Activated CD8-positive, alpha-beta T cell treated with anti-CD3 and anti-CD28 coated beads, Interleukin-2, amount 10 ng/mL, durations not matched to agents 7 days and 5 days (primary cell): Measurements from ENCODE around the gene RSAD1. TPM values are rescaled to one million over a fixed set of nuclear protein-coding genes. Genes with fewer than 3 reads are reported as not detected.

Experiments used
- ATAC-seq: fragments of 150-1000 bp; cut with Tn5 transposase; one replicate; pipeline ENCODE4 v1.10.0; 2021; ENCODE audit warnings: moderate library complexity
- CTCF ChIA-PET: fragments of 350-600 bp; sonication (Branson Sonifier 250); formaldehyde crosslinking; loops from one replicate; lab custom pipeline; 2021; ENCODE audit warnings: antibody characterized with exemption; lab: Charles Lee
- POLR2A ChIA-PET: fragments of 350-600 bp; sonication (Branson Sonifier 250); formaldehyde crosslinking; loops from one replicate; lab custom pipeline; 2021; ENCODE audit warnings: antibody characterized with exemption; lab: Charles Lee
- DNase-seq: peaks from one replicate; pipeline ENCODE4 v3.0.0-alpha.2; 2020
- H3K27ac Mint-ChIP-seq: one replicate; pipeline ENCODE4 v1.8.0; 2021; ENCODE audit warnings: mild to moderate bottlenecking, mixed read lengths
- H3K27me3 Mint-ChIP-seq: one replicate; pipeline ENCODE4 v1.8.0; 2021; ENCODE audit warnings: low read depth, mixed read lengths
- H3K36me3 Mint-ChIP-seq: one replicate; pipeline ENCODE4 v1.8.0; 2021; ENCODE audit warnings: low read depth, mixed read lengths
- H3K4me1 Mint-ChIP-seq: one replicate; pipeline ENCODE4 v1.8.0; 2021; ENCODE audit warnings: low read depth, mixed read lengths
- H3K4me3 Mint-ChIP-seq: one replicate; pipeline ENCODE4 v1.8.0; 2021; ENCODE audit warnings: mild to moderate bottlenecking, mixed read lengths
- H3K9me3 Mint-ChIP-seq: one replicate; pipeline ENCODE4 v1.8.0; 2022; ENCODE audit warnings: mixed read lengths; ENCODE audit not compliant: insufficient read depth
- total RNA-seq, 2 experiments: library from RNA; stranded (reverse); gene quantifications; one replicate each; pipeline ENCODE4 v1.2.3, GENCODE V29; 2021

RSAD1 gene
- total RNA-seq, 2 experiments from 2014 or later = 26.6 to 28.4 TPM

- ATAC-seq = no peak
- peaks cover 7% of the 10 kb centered on the region for H3K4me1 Mint-ChIP-seq
- no peaks in the 10 kb centered on the region for H3K36me3 Mint-ChIP-seq
- H3K9me3 Mint-ChIP-seq = no peaks in the 10 kb centered on the region
- no peak overlapping the region for H3K4me3 Mint-ChIP-seq
- ChIA-PET CTCF (interaction anchor here (1.0 kb wide), 1 partner anchor 49 kb away, joined by 3 read pairs; no protein-coding TSS in a partner anchor), POLR2A (interaction anchor here (0.6 to 2.1 kb wide), 2 partner anchors 16 to 19 kb away, joined by 4 to 6 read pairs; no protein-coding TSS in a partner anchor)
- no peak overlapping the region for H3K27ac Mint-ChIP-seq
- no peak for DNase-seq
- peaks cover 23% of the 10 kb centered on the region for H3K27me3 Mint-ChIP-seq
Observed at GRCh38 chr17:50527949-50528474, 49.4 kb downstream of the RSAD1 start.

- no peaks in the 10 kb centered on the region for H3K36me3 Mint-ChIP-seq
- peaks cover 41% of the 10 kb centered on the region for H3K27me3 Mint-ChIP-seq
- no peak overlapping the region for H3K4me3 Mint-ChIP-seq
- no peak overlapping the region for H3K27ac Mint-ChIP-seq
- peaks cover 15% of the 10 kb centered on the region for H3K4me1 Mint-ChIP-seq
- ChIA-PET POLR2A (no interaction called here), CTCF (interaction anchor here (1.7 kb wide), 1 partner anchor 12 kb away, joined by 4 read pairs; no protein-coding TSS in a partner anchor)
- no peaks in the 10 kb centered on the region for H3K9me3 Mint-ChIP-seq
- DNase-seq (no peak), ATAC-seq (no peak)
Observed at GRCh38 chr17:50529849-50530248, 51.2 kb downstream of the RSAD1 start.

- POLR2A ChIA-PET = no interaction called here
- H3K4me1 Mint-ChIP-seq = peaks cover 15% of the 10 kb centered on the region
- ATAC-seq (no peak), DNase-seq (no peak)
- CTCF ChIA-PET = interaction anchor here (1.7 kb wide), 1 partner anchor 11 kb away, joined by 4 read pairs; no protein-coding TSS in a partner anchor
- no peaks in the 10 kb centered on the region for H3K9me3 Mint-ChIP-seq
- H3K27me3 Mint-ChIP-seq = peaks cover 51% of the 10 kb centered on the region
- H3K4me3 Mint-ChIP-seq = no peak overlapping the region
- H3K36me3 Mint-ChIP-seq = no peaks in the 10 kb centered on the region
- H3K27ac Mint-ChIP-seq = no peak overlapping the region
Observed at GRCh38 chr17:50531428-50532025, 52.9 kb downstream of the RSAD1 start.

- ChIA-PET POLR2A (no interaction called here), CTCF (interaction anchor here (1.2 to 1.6 kb wide), 2 partner anchors 12 to 98 kb away, joined by 4 read pairs; no protein-coding TSS in a partner anchor)
- H3K4me1 Mint-ChIP-seq = peaks cover 15% of the 10 kb centered on the region
- H3K9me3 Mint-ChIP-seq = no peaks in the 10 kb centered on the region
- no peaks in the 10 kb centered on the region for H3K36me3 Mint-ChIP-seq
- DNase-seq (no peak), ATAC-seq (peak; percentile 48)
- no peak within 1 kb of the TSS for H3K27ac Mint-ChIP-seq
- peaks cover 51% of the 10 kb centered on the region for H3K27me3 Mint-ChIP-seq
- no peak within 1 kb of the TSS for H3K4me3 Mint-ChIP-seq
Observed at GRCh38 chr17:50532452-50533024, 53.9 kb downstream of the RSAD1 start, which contains the start of gene EPN3. TSS of gene EPN3 (plus strand) at chr17:50532735. CDS start at chr17:50536557, 3,822 bp downstream.

- H3K36me3 Mint-ChIP-seq = no peaks in the 10 kb centered on the region
- H3K4me1 Mint-ChIP-seq = peaks cover 15% of the 10 kb centered on the region
- H3K4me3 Mint-ChIP-seq = no peak overlapping the region
- ChIA-PET POLR2A (no interaction called here), CTCF (interaction anchor here (1.2 to 1.6 kb wide), 2 partner anchors 12 to 98 kb away, joined by 4 read pairs; no protein-coding TSS in a partner anchor)
- no peak for ATAC-seq
- H3K27me3 Mint-ChIP-seq = peaks cover 51% of the 10 kb centered on the region
- no peak for DNase-seq
- H3K9me3 Mint-ChIP-seq = no peaks in the 10 kb centered on the region
- no peak overlapping the region for H3K27ac Mint-ChIP-seq
Observed at GRCh38 chr17:50533185-50533584, 54.5 kb downstream of the RSAD1 start.

GRCh38 chr17:50533720-50534148 lies 55.1 kb downstream of the RSAD1 start:
- ATAC-seq = no peak
- peaks cover 15% of the 10 kb centered on the region for H3K4me1 Mint-ChIP-seq
- no peaks in the 10 kb centered on the region for H3K36me3 Mint-ChIP-seq
- ChIA-PET CTCF (interaction anchor here (1.2 to 1.6 kb wide), 2 partner anchors 11 to 97 kb away, joined by 4 read pairs; no protein-coding TSS in a partner anchor), POLR2A (no interaction called here)
- peaks cover 51% of the 10 kb centered on the region for H3K27me3 Mint-ChIP-seq
- H3K9me3 Mint-ChIP-seq = no peaks in the 10 kb centered on the region
- no peak overlapping the region for H3K27ac Mint-ChIP-seq
- H3K4me3 Mint-ChIP-seq = no peak overlapping the region
- DNase-seq = no peak

GRCh38 chr17:50534222-50534978 lies 55.7 kb downstream of the RSAD1 start:
- Mint-ChIP-seq H3K4me3 (no peak overlapping the region), H3K9me3 (no peaks in the 10 kb centered on the region), H3K27ac (no peak overlapping the region), H3K27me3 (peaks cover 51% of the 10 kb centered on the region), H3K36me3 (no peaks in the 10 kb centered on the region), H3K4me1 (peaks cover 15% of the 10 kb centered on the region)
- ChIA-PET POLR2A (no interaction called here), CTCF (interaction anchor here (1.6 kb wide), 1 partner anchor 96 kb away, joined by 4 read pairs; no protein-coding TSS in a partner anchor)
- ATAC-seq = peak; percentile 38
- DNase-seq = no peak

GRCh38 chr17:50534979-50535326 lies 56.3 kb downstream of the RSAD1 start:
- CTCF ChIA-PET = no interaction called here
- POLR2A ChIA-PET = no interaction called here
- ATAC-seq (no peak), DNase-seq (no peak)
- Mint-ChIP-seq H3K4me1 (peaks cover 15% of the 10 kb centered on the region), H3K27me3 (peaks cover 48% of the 10 kb centered on the region), H3K27ac (no peak overlapping the region), H3K36me3 (no peaks in the 10 kb centered on the region), H3K4me3 (no peak overlapping the region), H3K9me3 (no peaks in the 10 kb centered on the region)

GRCh38 chr17:50535407-50535806 lies 56.7 kb downstream of the RSAD1 start:
- ATAC-seq (no peak), DNase-seq (no peak)
- no peak overlapping the region for H3K27ac Mint-ChIP-seq
- H3K9me3 Mint-ChIP-seq = no peaks in the 10 kb centered on the region
- ChIA-PET POLR2A (no interaction called here), CTCF (interaction anchor here (0.8 to 1.0 kb wide), 2 partner anchors 20 to 91 kb away, joined by 3 read pairs; no protein-coding TSS in a partner anchor)
- H3K4me1 Mint-ChIP-seq = peaks cover 15% of the 10 kb centered on the region
- peaks cover 48% of the 10 kb centered on the region for H3K27me3 Mint-ChIP-seq
- H3K36me3 Mint-ChIP-seq = no peaks in the 10 kb centered on the region
- H3K4me3 Mint-ChIP-seq = no peak overlapping the region
